ENCODE results near the gene E2F8. TPM values are rescaled to one million over a fixed set of nuclear protein-coding genes. Genes with fewer than 3 reads are reported as not detected.

E2F8 gene
- total and polyA plus RNA-seq, 9 of the 15 experiments (the other 6 are each of a cell fraction or from before 2014, with no cell fraction given), result 6.9 to 23.6 (median 12.1) TPM

DNA sequence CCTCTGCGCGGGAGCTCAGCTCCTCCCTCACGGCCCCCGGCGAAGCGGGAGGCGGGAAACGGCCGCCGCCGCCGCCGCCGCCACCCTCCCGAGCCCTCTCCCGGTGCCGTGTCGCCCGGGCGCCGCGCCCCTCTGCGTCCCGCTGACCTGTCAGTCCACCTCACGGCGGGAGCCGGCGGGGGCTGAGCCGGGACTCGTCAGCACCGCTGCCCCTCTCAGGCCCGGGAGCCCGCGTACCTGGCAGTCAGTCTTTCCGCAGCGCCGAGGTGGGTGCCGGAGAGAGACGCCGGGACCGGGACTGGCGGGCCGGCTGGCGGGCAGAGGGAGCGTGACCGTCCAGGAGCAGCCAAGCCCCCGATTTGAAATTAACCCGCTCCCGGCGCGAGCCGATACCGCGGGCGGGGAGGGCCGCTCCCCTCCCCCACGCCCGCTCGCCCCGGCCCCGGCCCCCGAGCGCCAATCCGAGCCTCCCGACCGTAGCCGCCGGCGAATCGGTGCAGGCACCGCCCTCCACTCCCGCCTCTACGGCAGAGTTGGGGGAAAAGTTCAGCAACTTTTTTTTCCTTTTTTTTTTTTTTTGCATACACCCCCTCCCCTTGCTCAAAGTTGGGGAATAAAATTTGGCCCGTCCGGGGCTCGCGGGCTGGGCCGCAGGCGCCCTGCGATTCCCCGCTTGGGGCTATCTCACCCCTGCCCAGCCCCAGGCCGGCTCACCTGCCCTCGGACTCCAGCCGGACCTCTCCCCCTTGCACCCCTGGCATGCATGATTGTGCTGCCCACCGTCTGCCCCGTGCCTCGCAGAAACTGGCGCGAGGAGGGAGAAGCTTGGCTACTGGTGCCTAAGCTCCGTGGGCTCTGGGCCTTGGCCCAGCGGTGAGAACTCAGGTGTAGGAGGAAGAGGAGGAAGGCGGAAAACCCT is 774 bp upstream of the E2F8 start (continued):
- TF ChIP-seq, protein P1, sequence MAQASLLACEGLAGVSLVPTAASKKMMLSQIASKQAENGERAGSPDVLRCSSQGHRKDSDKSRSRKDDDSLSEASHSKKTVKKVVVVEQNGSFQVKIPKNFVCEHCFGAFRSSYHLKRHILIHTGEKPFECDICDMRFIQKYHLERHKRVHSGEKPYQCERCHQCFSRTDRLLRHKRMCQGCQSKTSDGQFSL (CRISPR knock-in tag; IDR thresholded peaks at IDR 0.05), result no peak
- TF ChIP-seq, protein P1 (tag; IDR thresholded peaks at IDR 0.05), result no peak
- TF ChIP-seq, protein P2, sequence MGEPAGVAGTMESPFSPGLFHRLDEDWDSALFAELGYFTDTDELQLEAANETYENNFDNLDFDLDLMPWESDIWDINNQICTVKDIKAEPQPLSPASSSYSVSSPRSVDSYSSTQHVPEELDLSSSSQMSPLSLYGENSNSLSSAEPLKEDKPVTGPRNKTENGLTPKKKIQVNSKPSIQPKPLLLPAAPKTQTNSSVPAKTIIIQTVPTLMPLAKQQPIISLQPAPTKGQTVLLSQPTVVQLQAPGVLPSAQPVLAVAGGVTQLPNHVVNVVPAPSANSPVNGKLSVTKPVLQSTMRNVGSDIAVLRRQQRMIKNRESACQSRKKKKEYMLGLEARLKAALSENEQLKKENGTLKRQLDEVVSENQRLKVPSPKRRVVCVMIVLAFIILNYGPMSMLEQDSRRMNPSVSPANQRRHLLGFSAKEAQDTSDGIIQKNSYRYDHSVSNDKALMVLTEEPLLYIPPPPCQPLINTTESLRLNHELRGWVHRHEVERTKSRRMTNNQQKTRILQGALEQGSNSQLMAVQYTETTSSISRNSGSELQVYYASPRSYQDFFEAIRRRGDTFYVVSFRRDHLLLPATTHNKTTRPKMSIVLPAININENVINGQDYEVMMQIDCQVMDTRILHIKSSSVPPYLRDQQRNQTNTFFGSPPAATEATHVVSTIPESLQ (CRISPR knock-in tag; IDR thresholded peaks at IDR 0.05), result 0 out of 2 replicates have a peak, but pooled peaks have one; percentile 61
- TF ChIP-seq TCF7 (IDR thresholded peaks at IDR 0.05; ENCODE audit: borderline replicate concordance), result no peak
- no peak for TF ChIP-seq ZKSCAN1 (IDR thresholded peaks at IDR 0.05; ENCODE audit: low read depth, low read length)
- no peak for TF ChIP-seq COPS2 (conservative IDR thresholded peaks at IDR 0.05)
- TF ChIP-seq, protein P3, sequence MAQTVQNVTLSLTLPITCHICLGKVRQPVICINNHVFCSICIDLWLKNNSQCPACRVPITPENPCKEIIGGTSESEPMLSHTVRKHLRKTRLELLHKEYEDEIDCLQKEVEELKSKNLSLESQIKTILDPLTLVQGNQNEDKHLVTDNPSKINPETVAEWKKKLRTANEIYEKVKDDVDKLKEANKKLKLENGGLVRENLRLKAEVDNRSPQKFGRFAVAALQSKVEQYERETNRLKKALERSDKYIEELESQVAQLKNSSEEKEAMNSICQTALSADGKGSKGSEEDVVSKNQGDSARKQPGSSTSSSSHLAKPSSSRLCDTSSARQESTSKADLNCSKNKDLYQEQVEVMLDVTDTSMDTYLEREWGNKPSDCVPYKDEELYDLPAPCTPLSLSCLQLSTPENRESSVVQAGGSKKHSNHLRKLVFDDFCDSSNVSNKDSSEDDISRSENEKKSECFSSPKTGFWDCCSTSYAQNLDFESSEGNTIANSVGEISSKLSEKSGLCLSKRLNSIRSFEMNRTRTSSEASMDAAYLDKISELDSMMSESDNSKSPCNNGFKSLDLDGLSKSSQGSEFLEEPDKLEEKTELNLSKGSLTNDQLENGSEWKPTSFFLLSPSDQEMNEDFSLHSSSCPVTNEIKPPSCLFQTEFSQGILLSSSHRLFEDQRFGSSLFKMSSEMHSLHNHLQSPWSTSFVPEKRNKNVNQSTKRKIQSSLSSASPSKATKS (CRISPR knock-in tag; IDR thresholded peaks at IDR 0.05), result no peak
- peak; percentile 3 for TF ChIP-seq HNRNPLL (IDR thresholded peaks at IDR 0.05; ENCODE audit: low read depth, low read length, poor library complexity, severe bottlenecking)
- TF ChIP-seq ZFP91 (CRISPR knock-in tag; IDR thresholded peaks at IDR 0.05), result no peak
- no peak for TF ChIP-seq ZNF444 (CRISPR knock-in tag; IDR thresholded peaks at IDR 0.05)
- TF ChIP-seq SP2 (IDR thresholded peaks at IDR 0.05; ENCODE audit: extremely low read depth, low read depth, low read length, poor library complexity, severe bottlenecking), result peak; percentile 34
- no peak for TF ChIP-seq HOXB6 (CRISPR knock-in tag; IDR thresholded peaks at IDR 0.05; ENCODE audit: borderline replicate concordance)
- TF ChIP-seq PML (IDR thresholded peaks at IDR 0.05; ENCODE audit: low read length), result no peak
- no peak for TF ChIP-seq SRF (CRISPR knock-in tag; IDR thresholded peaks at IDR 0.05)
- no peak for TF ChIP-seq BRD9 (IDR thresholded peaks at IDR 0.05; ENCODE audit: low read depth, partially characterized antibody)
- 0 out of 2 replicates have a peak, but pooled peaks have one; percentile 27 for TF ChIP-seq ETS1 (conservative IDR thresholded peaks at IDR 0.05; ENCODE audit: control insufficient read depth, low read depth, low read length)
- TF ChIP-seq CEBPG (CRISPR knock-in tag; IDR thresholded peaks at IDR 0.05), result no peak
- no peak for TF ChIP-seq CEBPG (tag; conservative IDR thresholded peaks at IDR 0.05 in 1 of 2, IDR thresholded peaks at IDR 0.05 in 1 of 2)

Data from K562 (cell line).